Left lobe of liver (tissue), 2 donors: ENCODE data around the gene PTPRG. TPM values are rescaled to one million over a fixed set of nuclear protein-coding genes. Genes with fewer than 3 reads are reported as not detected.
"Not testable (repeated sequence)": the region's sequence is repeated elsewhere in the genome, so short reads cannot be mapped to it uniquely, and the experiment has no call there.

Source experiments
- ATAC-seq: fragments of 200-7000 bp; cut with Tn5 transposase; one replicate; pipeline ENCODE4 v1.9.1; 2020; ENCODE audit warnings: mild to moderate bottlenecking, moderate library complexity
- DNase-seq: peaks from one replicate; pipeline ENCODE4 v3.0.0-alpha.2; 2020; ENCODE audit warnings: low spot score
- total RNA-seq: library from RNA; stranded (reverse); gene quantifications from one replicate; pipeline ENCODE4 v1.2.1, GENCODE V29; 2021
- donor health status: DM: no; HTN: no; CAD: no; lungs with moderate emphysema.
- donor health status: DM: no; HTN: yes; CAD: no.

Gene PTPRG
- total RNA-seq, 1 donor from 2014 or later: 15.6 TPM

GRCh38 chr3:61812085-61812484 is 250.7 kb downstream of the PTPRG start:
- ATAC-seq (no peak), DNase-seq (no peak)

GRCh38 chr3:61812517-61812916 is 251.1 kb downstream of the PTPRG start:
- DNase-seq (no peak), ATAC-seq (no peak)

DNA sequence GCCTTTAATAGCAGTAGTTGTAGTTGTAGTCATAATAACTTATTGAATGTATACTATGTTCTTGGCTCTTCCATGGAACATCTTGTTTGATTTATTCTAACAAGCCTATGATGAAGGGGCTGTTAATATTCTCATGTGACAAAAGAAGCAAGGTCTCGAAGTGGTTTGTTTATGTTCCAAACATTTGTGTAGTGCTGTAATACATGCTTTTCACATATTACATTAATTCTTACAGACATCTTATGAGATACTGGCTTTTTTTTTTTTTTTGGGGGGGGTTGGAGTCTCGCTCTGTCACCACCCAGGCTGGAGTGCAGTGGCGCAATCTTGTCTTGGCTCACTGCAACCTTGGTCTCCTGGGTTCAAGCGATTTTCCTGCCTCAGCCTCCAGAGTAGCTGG is 252.3 kb downstream of the PTPRG start:
- DNase-seq (no peak), ATAC-seq (no peak)

- no peak for ATAC-seq
- no peak for DNase-seq
These were observed 253.3 kb downstream of the PTPRG start for GRCh38 chr3:61814674-61815073.

DNA sequence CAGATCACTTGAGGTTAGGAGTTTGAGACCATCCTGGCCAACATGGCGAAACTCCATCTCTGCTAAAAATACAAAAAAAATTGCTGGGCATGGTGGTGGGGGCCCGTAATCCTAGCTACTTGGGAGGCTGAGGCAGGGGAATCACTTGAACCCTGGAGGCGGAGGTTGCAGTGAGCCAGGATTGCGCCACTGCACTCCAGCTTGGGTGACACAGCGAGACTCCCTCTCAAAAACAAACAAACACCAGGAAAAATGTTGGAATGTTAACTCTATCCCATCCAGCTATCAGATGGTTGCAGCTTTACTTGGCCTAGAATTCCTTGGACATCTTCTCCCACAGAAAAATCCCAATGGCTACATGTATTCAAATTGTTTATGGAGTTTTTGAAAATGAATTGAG is 254.9 kb downstream of the PTPRG start:
- ATAC-seq: peak; percentile 54
- not testable (repeated sequence) for DNase-seq

GRCh38 chr3:61819861-61820260 is 258.5 kb downstream of the PTPRG start:
- no peak for DNase-seq

DNA sequence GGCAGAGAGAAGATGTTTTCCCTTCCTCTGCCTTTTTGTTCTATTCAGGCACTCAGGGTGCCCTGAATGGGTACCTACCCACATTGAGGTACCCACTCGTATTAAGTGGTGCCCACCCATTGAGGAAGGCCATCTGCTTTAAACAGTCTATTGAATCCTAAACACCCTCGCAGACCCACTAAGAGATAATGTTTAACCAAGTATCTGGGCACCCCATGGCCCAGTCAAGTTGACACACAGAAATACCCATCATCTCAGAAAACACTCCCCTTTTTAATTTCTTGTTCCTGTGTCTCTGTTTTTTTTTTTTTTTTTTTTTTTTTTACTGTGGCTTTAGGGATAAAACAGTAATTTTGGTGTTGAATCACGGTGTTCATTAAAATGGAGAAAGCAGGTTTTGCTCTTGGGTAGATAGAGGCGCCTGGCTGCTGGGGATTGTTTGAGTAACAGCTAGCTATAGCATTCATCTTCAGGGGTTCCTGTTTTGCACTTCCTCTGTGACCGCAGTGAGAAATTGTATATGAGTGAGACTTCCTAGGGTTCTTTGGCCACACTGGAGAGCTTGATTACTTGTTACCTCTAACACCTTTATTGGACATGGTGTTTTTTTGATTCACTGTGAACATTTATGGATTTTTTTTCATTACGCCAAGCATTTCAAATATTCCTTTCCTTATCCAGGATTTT is 259.1 kb downstream of the PTPRG start:
- ATAC-seq (no peak), DNase-seq (no peak)

More at GRCh38 chr3:61819861-61820260, 258.5 kb downstream of the PTPRG start:
- no peak for ATAC-seq

GRCh38 chr3:61821823-61822251 is 260.5 kb downstream of the PTPRG start:
- ATAC-seq (peak; percentile 72), DNase-seq (no peak)

- DNase-seq (no peak), ATAC-seq (no peak)
These were observed 261.2 kb downstream of the PTPRG start for GRCh38 chr3:61822588-61822987.

DNA sequence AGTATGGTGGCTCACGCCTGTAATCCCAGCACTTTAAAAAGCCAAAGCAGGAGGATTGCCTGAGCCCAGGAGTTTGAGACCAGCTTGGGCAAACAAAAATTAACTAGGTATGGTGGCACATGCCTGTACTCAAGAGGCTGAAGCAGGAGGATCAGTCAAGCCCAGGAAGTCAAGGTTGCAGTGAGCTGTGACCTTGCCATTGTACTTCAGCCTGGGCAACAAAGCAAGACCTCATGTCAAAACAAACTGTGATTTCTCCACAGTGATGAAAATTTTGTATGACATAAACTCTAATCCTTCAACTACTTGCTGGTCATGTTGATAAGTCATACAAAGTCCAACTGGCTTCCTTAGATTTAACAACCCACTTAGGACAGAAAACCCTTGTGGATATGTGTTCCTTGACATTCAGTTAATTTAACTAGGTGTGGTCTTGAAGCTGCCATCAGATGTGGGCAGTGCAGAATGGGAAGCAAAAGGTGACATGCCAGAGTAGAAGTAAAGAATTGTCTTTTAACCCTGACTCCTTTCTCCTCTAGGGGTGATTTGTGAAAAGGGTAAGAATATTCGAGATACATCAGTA is 263.3 kb downstream of the PTPRG start:
- DNase-seq: no peak
- ATAC-seq: no peak

GRCh38 chr3:61826161-61826560 is 264.8 kb downstream of the PTPRG start:
- DNase-seq: no peak
- ATAC-seq: no peak

GRCh38 chr3:61828184-61828874 is 267.0 kb downstream of the PTPRG start:
- peak; percentile 45 for ATAC-seq

GRCh38 chr3:61828880-61829721 is 267.7 kb downstream of the PTPRG start:
- ATAC-seq (peak; percentile 85), DNase-seq (no peak)

More at GRCh38 chr3:61828184-61828874, 267.0 kb downstream of the PTPRG start:
- no peak for DNase-seq

- DNase-seq: no peak
- ATAC-seq: peak; percentile 32
These were observed 268.5 kb downstream of the PTPRG start for GRCh38 chr3:61829722-61830350.

DNA sequence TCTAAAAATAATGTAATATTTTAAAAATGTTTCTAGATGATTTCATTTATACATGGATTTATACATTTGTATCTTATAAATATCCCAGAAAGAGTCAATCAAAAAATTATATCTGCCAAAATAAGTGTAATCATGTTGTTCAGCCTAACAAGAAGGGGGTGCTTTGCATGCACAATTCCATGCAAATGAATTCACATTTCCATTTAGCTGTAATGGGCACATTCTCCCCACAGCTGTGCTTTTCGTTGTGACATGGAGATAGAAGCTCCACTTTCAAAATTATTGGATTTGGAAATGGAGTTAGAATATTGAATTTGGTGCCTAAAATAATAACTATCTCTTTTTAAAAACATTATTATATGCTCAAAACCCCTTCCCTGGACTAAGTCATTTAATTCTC is 270.6 kb downstream of the PTPRG start:
- DNase-seq: no peak
- no peak for ATAC-seq

DNA sequence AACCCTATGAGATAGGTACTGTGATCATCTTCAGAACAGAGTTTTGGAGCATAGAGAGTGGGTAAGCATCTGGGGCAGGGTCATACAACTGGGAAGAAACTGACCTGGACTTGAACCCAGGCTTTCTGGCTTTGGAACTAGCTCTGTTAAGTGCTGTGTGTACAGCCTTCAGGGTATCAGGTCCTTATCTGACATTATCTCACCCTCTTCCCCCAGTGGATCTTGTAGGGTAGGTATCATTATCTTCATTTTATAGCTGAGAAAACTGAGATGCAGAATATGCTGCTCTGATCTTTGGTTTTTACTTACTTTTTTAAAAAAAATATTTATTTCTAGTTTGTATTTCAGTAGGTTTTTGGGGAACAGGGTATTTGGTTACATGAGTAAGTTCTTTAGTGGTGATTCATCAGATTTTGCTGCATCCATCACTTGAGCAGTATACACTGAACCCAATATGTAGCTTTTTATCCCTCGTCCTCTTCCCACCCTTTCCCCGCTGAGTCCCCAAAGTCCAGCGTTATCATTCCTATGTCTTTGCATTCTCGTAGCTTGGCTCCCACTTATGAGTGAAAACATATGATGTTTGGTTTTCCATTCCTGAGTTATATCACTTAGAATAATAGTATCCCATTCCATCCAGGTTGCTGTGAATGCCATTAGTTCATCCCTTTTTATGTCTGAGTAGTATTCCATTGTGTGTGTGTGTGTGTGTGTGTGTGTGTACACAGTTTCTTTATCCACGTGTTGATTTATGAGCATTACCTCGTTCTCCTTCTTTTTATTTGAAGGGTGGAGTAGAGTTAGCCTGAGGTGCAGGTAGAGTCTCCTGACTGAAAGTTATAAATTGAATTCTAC is 271.2 kb downstream of the PTPRG start:
- no peak for DNase-seq
- ATAC-seq: no peak

- ATAC-seq: no peak
- no peak for DNase-seq
These were observed 277.9 kb downstream of the PTPRG start for GRCh38 chr3:61839256-61839655.

DNA sequence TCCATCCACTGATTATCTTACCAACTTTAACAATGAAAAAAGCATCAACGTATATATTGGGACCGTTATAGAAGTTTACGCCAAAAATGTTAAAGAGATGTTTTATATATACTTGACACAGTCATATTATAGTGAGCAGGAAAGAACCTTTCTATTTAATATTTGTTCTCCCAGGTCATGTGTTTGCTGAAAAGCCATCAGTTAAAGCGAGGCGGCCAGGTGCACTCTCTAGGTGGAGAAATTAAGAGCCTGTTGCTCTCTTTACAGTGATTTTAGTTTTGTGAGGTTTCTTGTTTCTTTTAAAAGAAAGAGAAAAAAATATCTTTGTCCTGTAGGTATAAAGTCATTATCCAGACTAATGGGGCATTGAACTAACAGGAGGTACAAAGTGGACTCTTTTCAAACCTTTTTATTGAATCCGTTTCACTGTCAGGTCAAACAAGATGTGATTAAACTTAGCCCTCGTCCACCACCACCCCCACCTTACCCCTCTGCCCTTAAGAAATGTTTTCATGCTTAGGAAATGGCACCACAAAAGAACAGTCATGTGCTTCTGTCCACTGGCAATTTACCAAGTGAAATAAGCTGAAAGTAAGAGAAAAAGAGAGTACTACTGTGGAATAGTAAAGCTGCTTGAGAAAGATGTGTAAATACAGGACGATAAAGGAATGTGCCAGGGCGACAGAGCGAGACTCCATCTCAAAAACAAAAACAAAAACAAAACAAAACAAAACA is 279.9 kb downstream of the PTPRG start:
- DNase-seq (no peak), ATAC-seq (peak; percentile 42)

DNA sequence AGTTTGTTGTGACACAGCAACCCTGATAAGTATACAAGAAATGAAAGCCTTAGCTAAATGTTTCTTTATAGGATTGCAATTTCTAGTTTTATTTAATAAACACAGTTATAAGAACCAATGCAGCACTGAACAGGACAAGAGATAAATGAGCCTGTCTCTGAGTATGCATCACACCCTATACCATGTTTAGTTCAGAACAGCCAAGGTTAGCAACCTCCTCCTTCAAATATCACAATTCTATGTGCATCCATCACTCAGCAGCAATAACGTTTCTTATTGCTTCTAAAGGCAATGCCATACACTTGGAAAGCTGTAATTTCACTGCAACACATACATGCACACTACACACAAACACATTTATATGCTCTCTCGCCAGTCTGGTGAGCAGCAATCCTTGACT is 280.6 kb downstream of the PTPRG start:
- DNase-seq: no peak
- ATAC-seq: no peak
